ENCODE data around the gene PRR23C. TPM values are rescaled to one million over a fixed set of nuclear protein-coding genes. Genes with fewer than 3 reads are reported as not detected.

PRR23C gene
- total RNA-seq, 4 donors from 2014 or later, result not detected

GRCh38 chr3:139074565-139075115, 29.9 kb upstream of the PRR23C start:
- Histone ChIP-seq H3K36me3 (no peaks in the 10 kb centered on the region), H3K9me3 (peaks cover 8% of the 10 kb centered on the region), H3K4me1 (no peaks in the 10 kb centered on the region), H3K4me3 (no peak overlapping the region), H3K27me3 (no peaks in the 10 kb centered on the region), H3K27ac (no peak overlapping the region)
- DNase-seq (ENCODE audit: low spot score in 2 of 2), result no peak
- 83% methylated on average over 2 of the region's 2 CpGs for WGBS
- TF ChIP-seq POLR2AphosphoS5 (IDR thresholded peaks at IDR 0.05) (no peak), CTCF (IDR thresholded peaks at IDR 0.05) (no peak), POLR2A (IDR thresholded peaks at IDR 0.05) (no peak), EP300 (IDR thresholded peaks at IDR 0.05) (no peak)

- no peaks in the 10 kb centered on the region for H3K27me3 ChIP-seq
- WGBS, result 43% methylated on average over 1 of the region's 1 CpG
- H3K9me3 ChIP-seq, result no peaks in the 10 kb centered on the region
- no peak overlapping the region for H3K27ac ChIP-seq
- TF ChIP-seq CTCF (IDR thresholded peaks at IDR 0.05), result no peak
- no peak for TF ChIP-seq EP300 (IDR thresholded peaks at IDR 0.05)
- H3K36me3 ChIP-seq, result no peaks in the 10 kb centered on the region
- H3K4me1 ChIP-seq, result no peaks in the 10 kb centered on the region
- DNase-seq (ENCODE audit: low spot score in 2 of 2), result no peak
- no peak overlapping the region for H3K4me3 ChIP-seq
Observed at GRCh38 chr3:139062918-139063317, 18.2 kb upstream of the PRR23C start.

GRCh38 chr3:139052802-139053600, 8.3 kb upstream of the PRR23C start:
- Histone ChIP-seq H3K27ac (no peak overlapping the region), H3K36me3 (no peaks in the 10 kb centered on the region), H3K4me3 (no peak overlapping the region), H3K9me3 (peaks cover 8% of the 10 kb centered on the region), H3K27me3 (no peaks in the 10 kb centered on the region), H3K4me1 (no peaks in the 10 kb centered on the region)
- no peak for TF ChIP-seq POLR2A (IDR thresholded peaks at IDR 0.05)
- TF ChIP-seq POLR2AphosphoS5 (IDR thresholded peaks at IDR 0.05), result no peak
- TF ChIP-seq CTCF (IDR thresholded peaks at IDR 0.05), result no peak
- WGBS, result 54% methylated on average over 2 of the region's 2 CpGs
- no peak for DNase-seq (ENCODE audit: low spot score in 2 of 2)

GRCh38 chr3:139043554-139044365, 932 bp downstream of the PRR23C start:
- no peak overlapping the region for H3K4me3 ChIP-seq
- no peak for TF ChIP-seq CTCF (IDR thresholded peaks at IDR 0.05)
- TF ChIP-seq POLR2AphosphoS5 (IDR thresholded peaks at IDR 0.05), result no peak
- no peak for TF ChIP-seq POLR2A (IDR thresholded peaks at IDR 0.05)
- TF ChIP-seq EP300 (IDR thresholded peaks at IDR 0.05), result no peak
- no peak for DNase-seq (ENCODE audit: low spot score in 2 of 2)
- no peaks in the 10 kb centered on the region for H3K36me3 ChIP-seq
- peaks cover 4% of the 10 kb centered on the region for H3K9me3 ChIP-seq
- no peaks in the 10 kb centered on the region for H3K27me3 ChIP-seq
- no peak overlapping the region for H3K27ac ChIP-seq
- WGBS, result 80% methylated on average over 44 of the region's 50 CpGs
- H3K4me1 ChIP-seq, result no peaks in the 10 kb centered on the region

- H3K36me3 ChIP-seq, result no peaks in the 10 kb centered on the region
- no peaks in the 10 kb centered on the region for H3K9me3 ChIP-seq
- no peaks in the 10 kb centered on the region for H3K4me1 ChIP-seq
- H3K27me3 ChIP-seq, result no peaks in the 10 kb centered on the region
- no peak for TF ChIP-seq CTCF (IDR thresholded peaks at IDR 0.05)
- TF ChIP-seq POLR2AphosphoS5 (IDR thresholded peaks at IDR 0.05), result no peak
- TF ChIP-seq POLR2A (IDR thresholded peaks at IDR 0.05), result no peak
- no peak for TF ChIP-seq EP300 (IDR thresholded peaks at IDR 0.05)
- no peak for DNase-seq (ENCODE audit: low spot score in 2 of 2)
- no peak overlapping the region for H3K4me3 ChIP-seq
- WGBS, result 84% methylated on average over 6 of the region's 6 CpGs
- H3K27ac ChIP-seq, result no peak overlapping the region
Observed at GRCh38 chr3:139037478-139037877, 7.2 kb downstream of the PRR23C start.
